ENCODE results near the gene CCDC154.
"Not testable (repeated sequence)": the region's sequence is repeated elsewhere in the genome, so short reads cannot be mapped to it uniquely, and the experiment has no call there.

CCDC154 gene

DNA sequence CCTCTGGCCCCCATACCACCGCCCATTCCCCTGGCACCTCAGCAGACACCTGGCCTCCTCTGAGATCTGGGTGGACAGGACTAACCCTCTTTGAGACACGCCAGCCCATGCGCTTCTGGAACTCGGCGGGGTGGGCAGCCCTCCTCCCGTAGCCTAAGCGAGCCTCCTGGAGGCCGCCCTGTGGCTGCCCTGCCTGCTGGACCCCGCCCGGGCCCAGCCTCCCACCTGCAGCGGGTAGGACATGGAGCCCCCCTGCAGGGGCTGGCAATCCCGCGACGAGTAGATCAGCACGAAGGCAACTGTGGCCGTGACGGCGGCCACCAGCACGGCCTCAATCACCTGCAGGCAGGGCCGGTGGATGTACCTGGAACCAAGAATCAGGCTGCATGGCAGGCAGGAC is 8.2 kb upstream of the CCDC154 start:
- no peak for DNase-seq

DNA sequence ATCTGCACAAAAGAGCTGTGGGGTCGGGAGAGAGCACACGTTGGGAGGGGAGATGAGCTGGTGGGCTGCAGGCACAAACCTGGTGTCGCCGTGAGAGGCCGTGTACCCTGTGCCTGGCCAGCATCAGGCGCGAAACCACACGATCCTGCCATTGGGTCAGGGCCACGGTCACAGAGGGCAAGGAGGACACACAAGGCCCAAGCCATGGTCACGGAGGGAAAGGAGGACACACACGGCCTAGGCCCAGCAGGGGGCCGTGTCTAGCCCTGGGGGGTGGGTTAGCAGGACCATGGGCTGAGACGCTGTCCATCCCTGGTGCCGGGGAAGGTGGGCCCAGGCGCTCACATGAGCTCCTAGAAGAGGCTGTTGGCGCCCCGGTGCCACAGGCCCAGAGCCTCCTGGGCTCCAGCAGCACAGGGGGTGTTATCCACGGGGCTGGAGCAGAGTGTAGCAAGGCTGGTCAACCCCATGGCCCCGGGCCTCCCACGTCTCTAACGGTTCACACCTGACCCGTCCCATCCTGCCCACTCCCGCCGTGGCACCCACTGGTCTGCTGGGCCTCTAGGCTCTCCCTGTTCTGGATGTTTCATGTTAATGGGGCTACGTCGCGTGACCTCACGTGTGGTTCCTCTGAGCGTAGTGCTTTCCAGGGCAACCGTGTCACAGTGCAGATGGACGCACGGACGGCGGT is 7.5 kb upstream of the CCDC154 start:
- DNase-seq, result no peak

DNA sequence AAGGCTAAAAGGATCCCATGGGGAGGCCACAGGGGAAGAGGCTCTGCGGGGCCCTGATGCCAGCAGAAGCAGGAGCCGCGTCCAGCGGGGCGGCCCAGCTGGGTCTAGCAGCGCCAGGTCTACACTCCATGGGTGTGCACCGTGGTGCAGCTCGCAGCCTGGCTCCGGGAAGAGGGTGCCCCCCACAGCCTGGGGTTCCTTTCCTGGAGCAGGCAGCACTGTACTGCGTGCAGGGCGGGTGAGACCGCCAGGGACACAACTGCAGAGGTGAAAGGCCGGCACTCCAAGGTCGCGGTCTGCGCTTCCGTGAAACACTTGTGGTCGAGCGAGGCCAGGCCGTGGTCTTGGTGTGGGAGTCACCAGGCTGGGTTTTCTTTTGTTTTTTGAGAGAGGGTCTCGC is 6.5 kb upstream of the CCDC154 start:
- no peak for DNase-seq

DNA sequence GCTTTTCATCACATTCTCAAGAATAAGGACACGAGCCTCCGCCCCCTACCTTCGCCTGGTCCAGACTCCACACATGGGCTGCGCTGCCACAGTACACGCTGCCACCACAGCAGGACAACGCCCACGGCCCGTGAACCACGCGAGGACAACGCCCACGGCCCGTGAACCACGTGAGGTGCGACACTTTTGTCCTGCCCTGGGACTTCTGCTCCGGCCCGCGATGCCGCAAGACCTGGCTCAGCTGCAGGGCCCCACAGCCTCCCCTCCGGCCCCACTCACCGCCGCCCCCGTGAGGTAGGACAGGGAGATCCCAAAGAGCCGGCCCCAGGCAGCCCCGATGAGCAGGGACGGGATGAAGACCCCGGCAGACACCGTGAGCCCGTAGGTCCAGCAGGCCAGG is 5.9 kb upstream of the CCDC154 start:
- no peak for DNase-seq

DNA sequence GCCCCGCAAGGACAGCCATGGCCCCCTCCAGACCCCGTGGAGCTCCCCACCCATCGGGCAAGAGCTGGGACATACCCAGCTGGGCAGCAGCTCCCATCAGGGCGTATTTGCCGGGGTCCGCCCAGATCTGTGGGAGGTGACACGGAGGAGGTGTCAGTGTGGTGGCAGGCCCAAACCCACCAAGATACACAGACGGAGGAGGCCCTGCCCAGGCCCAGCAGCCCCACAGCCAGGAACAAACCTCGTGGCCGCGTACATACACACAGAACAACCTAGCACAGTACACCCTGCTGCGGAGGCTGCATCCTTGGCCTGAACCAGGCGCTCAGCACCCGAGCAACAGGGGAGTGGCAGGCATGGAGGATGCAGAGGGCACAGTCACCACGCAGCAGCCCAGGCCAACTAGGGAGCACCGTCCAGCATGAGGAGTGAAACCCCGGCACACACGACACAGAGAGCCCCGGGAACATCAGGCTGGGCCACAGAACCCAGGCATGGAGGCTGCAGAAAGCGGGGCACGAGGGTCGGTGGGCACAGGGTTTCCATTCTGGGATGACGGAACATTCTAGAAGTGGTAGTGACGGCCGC is 4.9 kb upstream of the CCDC154 start:
- DNase-seq, result no peak

DNA sequence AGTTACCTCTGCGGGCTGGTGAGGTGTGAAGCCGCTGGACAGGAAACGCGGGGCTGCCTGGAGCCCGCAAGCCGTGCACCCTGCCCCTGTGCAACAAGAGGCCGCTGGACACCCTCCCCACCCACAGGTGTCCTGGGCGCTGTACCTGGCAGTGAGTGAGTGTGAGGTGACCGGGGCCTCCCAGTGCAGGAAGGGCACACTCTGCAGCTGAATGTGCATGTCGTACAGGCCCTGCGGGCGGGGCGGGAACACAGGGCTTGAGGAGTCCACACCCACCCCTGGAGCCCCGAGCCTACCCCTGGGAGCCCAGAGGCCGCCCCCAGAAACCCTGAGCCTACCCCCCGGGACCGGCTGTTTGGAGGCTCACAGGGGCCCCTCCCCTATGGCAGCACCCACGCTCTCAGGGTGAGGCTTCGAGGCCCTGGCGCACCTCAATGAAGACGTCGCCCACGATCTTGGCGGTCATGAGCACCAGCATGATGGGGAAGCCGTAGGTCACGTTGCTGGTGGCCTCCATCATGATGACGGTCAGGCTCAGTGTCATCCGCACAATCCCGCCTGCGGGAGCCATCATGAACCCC is 4.3 kb upstream of the CCDC154 start:
- DNase-seq, result no peak

DNA sequence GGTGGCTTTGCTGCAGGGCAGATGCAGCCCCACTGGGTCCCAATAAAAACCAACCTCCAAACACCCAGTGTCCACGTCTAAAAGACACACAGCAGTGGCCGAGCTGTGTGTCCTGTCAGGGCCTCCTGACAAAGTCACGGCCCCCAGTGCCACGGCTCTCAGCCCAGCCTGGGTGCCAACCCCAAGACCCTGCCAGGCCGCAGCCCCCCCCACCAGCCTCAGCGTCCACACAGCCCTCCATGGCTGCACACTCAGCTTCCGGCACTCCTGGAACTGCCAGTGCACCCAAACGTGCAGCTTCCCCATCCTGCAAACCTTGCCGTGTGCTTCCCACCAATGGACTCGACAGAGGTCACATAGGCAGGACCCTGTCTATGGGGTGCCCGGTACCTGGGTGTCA is 3.6 kb upstream of the CCDC154 start:
- no peak for DNase-seq

DNA sequence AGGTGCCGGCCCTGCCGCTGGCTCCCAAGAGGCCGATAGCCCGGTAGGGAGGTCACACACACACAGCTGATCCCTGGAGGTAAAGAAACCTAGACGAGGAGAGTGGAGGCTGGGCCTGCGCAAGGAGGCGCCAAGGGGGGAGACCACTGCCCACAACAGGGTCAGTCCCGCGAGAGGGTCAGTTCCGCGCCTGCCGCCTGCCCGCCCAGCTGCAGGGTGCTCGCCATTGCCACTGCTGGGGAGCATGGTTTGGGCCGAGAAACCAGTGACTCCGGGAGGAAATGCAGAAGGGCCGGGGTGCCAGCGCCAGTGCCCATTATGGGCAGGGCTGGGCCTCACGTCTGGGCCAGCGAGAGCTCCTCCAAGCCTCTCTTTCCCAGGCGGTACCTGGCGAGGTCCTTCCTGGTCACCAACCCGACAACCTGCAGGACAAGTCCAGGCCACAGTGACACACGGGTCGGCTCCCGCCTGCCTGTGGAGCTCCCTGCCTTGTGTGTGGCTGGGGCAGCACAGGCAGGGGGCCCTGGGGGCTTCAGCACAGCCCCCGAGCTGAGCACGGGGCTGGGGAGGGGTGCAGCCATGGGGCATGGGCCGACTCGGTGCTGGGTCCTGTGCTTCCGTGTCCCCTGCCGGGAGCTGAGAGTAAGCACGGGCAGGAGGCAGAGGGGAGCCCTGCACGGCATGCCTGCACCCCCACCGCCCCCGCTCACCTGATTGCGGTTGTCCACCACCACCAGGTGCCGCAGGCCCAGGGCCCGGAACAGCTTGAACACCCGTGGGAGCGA is 2.1 kb upstream of the CCDC154 start:
- DNase-seq, result no peak

DNA sequence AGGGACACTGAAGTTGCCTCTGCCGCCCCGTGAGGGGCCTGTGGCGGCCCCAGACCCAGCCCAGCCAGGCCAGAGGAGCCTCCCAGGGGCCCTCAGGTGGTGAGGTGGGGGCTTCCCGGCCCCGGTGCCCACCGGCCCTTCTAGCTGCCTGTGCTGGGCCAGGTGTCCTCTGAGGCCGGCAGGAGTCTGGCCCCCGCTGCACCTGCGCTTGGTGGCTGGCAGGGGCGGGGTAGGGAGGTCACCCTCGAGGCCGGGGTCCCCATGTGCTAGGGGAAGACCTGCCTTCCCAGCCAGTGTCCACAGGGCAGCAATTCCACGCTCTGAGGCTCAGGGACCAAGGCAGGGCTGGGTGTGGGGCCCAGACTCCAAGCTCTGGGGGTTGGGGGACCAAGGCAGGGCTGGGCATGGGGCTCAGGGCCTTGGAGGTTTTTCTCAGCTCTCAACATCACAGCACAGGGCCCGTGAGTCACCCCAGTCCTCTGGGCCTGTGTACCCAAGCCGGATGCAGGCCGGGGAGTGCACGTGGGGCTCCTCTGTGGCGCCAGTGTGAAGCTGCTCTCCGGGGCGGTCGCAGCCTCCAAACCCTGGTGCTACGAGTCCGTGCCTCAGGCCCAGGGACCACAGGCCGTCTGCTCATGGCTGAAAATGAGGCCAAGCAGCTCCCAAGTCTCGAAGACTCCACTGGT is 1.3 kb upstream of the CCDC154 start:
- DNase-seq, result no peak

DNA sequence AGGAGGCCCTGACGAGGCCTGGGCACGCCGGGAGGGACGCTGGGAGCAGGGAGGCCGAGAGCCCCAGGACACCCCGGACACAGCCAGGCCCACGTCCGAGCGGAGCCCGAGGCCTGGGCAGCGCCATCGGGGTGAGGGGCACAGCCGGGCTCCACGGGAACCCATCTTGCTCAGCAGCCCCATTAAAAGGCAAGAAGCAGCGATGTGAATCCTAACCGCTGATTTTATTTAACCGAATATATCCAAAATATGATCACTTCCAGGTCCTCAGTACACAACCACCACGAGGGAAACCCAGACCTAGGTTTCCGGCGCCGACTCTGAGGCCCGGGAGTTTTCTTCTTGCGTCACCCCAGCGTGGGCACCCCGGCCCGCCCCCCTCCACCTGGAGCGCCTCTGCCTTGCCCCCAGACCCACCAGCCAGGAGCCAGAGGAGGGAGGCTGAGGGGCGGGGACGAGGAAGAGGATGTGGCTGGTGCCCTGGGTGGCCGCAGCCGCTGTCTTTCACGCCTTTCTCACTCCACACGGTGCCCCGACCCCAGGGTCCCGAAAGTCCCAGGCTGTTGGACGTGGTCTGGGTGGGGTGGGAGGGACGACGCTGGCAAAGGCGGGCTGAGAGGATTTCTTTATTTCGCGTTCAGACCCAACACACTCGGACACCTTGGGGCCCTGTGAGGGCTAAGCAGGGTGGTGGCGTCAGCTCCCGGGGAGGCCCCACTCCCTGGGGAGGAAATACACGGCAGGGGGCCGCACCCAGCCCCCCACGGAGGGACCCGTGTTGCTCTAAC is 568 bp upstream of the CCDC154 start:
- no peak for DNase-seq

DNA sequence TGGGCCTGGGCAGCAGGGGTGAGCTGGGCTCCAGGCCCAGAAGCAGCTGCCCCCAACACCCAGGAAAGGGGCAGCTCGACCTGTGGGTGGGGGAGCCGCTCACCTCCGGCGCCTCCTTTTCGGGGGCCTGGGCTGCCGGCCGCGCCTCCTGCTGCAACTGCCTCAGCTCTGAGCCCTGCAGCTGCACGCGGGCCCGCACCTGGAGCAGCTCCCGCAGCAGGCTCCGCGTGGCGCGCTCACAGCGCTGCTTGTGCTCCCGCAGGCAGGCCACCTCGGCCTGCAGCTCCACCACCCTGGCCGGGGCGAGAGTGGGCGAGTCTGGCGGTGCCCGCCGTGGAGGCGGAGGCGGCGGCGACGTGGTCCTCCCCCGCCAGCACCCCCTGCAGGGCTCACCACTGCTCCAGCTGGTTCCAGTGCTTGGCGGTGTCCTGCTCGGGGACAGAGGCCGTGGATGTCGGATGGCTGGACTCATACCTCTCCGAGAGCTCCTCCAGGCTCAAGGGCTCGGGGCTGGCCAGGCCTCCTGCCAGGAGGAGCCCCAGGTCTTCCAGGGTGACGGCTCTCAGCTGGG is 868 bp downstream of the CCDC154 start:
- DNase-seq, result no peak

DNA sequence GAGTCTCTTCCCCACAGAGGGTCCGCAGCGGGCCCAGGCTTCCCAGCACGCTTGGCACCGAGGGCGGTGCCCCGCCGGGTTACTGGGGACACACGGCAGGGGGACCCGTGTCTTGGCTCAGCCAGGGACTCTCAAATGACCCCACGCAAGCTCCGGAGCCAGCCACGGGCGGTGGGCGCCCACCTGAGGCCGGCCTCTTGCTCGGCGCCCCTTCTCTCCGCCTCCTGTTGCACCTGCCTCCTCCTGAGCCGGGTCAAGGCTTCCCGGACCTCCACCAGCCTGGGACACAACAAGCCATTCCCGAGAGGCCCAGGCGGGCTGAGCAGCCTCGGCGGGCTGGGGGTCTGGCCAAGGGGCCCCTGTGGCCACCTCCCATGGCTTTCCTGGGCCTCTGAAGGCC is 1.7 kb downstream of the CCDC154 start:
- DNase-seq, result no peak

DNA sequence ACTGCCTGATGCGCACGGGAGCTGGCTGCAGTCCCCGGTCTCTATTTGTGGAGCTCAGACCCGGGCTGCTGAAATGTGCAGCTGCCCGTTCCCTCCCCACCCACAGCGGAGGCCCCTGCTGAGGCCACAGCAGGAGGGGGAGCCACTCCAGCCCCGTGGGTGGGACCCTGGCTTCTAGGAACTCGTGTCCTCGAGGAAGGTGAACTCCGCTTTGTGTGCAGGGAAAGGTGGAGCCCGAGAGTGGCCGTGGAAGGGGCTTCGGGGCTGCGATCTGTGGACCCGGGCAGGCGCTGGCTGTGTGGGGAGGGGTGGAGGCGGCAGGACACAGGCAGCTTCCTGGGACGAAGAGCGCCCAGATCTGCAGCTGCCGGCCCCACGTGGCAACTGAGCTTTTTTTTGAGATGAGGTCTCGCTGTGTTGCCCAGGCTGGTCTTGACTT is 2.9 kb downstream of the CCDC154 start:
- no peak for DNase-seq

DNA sequence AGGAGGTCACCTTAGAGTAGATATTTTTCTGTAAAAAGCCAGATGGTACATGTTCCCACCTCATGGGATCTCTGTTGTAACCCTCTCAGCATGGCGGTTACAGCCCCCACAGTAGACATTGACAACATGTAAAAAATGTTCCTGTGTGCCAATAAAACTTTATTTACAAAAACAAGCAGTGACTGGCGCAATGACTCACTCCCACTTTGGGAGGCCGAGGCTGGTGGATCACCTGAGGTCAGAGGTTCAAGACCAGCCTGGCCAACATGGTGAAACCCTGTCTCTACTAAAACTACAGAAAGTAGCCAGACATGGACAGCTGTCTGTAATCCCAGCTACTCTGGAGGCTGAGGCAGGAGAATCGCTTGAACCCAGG is 4.7 kb downstream of the CCDC154 start:
- DNase-seq, result not testable (repeated sequence)

DNA sequence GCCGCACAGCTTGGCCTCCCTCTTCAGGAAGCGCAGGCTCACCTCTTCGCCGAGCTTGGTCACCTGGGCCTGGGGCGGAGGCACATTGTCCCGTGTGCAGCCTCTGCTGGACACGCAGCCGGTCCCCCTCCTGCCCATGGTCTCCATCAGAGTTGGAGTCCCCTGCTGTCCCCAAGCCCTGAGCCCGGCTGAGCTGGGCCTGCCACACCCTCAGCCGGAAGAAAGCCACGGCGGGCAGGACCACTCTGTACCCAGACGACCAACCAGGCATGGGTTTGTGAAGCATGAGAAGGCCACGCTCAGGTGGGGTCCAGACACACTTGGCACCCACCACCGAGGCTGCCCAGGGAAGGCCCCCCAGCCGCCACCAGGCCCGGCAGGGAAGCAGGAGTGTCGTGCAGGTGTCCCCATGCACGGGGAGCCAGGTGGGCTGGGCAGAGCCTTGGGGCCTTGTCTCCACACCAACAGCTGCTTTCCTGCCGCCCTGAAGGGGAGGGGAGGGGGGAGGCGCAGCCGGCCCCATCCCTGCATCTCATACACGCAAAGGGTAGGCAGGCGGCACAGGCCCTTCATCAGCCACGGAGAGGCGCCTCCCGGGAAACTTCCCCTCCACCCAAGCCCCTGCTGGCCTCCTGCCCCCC is 5.2 kb downstream of the CCDC154 start:
- DNase-seq, result no peak

DNA sequence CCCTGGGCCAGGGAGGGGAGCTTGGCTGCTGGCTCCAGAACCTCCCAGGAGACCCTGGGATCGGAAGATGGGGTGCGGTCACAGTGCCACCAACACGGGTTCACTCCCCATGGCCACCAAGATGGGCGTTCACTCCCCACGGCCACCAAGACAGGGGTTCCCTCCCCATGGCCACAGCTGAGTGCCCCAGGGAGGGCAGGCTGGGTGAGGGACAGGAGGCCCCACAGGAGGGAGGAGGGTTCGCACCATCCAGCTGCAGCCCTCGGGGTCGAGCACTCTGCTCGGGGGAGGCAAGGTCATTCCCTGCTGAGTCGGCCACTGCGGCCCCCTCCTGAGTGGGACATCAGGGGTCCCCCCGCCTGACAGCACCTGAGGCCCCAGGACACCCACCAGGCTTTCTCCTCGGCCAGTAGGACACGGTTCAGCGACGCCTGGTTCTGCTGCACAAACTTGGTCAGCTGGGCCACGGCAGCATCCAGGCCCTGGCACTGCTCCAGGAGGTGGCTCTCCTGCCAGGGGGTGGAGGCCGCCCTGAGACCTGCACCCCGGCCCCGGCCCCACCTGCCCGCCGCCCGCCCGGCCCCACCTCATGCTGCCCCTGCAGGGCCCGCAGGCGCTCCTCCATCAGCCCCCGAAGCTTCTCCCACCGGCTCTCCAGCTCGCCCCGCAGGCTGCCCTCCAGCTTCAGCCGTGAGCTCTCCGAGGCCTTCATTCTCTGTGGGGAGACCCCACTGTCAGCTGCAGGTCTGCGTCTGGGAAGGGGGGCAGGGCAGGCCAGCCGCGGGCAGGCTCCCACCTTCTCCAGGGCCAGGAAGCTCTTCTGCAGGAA is 5.9 kb downstream of the CCDC154 start:
- no peak for DNase-seq

DNA sequence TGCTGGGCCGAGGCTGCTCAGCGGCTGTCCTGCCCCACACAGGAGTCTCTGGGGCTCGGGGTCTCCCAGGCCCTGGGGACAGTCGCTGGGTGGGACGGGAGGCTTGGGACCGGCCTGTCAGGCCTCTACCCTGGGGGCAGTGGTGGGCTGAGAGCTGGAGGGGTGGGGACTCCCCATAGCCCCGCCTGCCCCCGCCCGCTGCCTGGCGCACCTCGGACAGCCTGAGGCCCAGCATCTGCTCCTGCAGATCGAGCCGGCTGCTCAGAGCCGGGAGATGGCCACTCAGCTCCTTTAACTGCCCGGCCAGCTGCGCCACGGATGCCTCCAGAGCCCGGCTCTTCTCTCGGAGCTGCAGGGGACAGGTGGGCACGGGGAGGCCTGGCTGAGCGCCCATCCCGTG is 6.8 kb downstream of the CCDC154 start:
- DNase-seq, result no peak

DNA sequence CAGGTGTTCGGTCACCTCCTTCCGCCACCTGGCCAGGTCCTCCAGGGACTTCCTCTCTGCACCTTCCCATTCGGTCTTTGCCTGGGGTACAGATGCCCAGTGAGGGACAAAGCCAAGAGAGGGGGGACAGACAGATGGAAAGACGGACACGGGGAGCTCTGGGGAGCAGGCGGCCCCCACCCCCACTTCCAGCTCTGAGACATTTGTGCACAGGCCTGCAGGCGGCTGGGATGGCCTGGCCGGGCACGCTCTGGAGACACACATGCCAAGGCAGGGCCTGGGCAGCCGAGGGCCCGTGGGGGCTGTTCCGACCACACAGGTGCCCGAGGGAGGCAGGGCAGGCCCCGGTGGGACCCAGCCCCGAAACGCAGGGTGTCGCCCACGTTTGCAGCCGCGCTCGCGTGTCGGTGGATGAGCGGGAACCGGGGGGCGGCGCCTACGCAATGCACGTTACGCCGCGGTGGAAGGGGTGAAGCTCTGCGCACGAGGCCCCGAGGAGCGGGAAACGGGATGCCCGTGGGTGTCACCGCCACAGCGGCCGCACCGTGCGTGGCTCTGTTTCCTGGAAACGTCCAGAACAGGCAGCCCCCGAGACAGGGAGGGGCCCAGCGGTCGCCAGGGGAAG is 7.5 kb downstream of the CCDC154 start:
- DNase-seq, result no peak

DNA sequence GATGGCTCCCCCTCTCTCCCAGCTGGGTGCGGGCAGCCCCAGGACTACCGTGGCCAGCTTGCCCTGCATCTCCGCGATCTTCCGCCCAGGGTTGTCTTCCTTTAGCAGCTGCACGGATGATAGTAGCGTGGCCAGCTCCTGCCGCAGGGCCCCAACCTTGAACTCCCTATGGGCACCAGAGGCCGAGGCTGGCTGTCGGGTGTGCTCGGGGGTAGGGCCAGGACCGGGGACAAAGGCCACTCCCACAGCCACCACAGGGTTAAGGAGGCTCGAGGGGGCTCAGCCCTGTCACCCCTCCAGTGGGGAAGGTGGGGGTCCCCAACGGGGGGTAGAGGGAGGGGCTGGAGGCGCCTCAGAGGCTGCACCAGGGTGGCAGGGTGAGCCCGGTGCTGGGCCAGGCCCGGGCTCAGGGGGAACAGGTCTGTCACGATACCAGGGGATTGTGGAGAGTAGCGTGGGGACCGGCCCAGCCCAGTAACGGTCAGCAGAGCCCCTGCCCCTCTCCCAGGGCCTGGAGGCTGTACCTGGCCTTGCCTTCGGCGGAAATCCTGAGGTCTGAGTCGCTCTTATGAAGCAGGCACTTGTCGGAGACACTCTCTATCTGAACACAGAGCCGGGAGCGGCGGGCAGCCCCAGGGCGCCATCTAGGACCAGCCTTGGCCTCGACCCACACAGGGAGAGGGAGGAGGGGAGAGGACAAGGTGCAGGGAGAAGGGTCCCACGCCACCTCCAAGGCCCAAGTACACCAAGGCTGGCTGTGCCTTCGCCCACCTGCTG is 8.2 kb downstream of the CCDC154 start:
- DNase-seq, result no peak
